GM12891 (cell line): Measurements from ENCODE around the gene TRMU.
A peak's percentile ranks its signal among the peaks of the same experiment; 100 is the strongest.

Experiments
- DNase-seq: peaks from one replicate; pipeline ENCODE4 v3.0.0; 2011; ENCODE audit warnings: low spot score; ENCODE audit not compliant: insufficient read length
- FAIRE-seq: peaks from 2 replicates; lab custom pipeline; 2011; peaks lifted over from hg19 to GRCh38; lab: Jason Lieb, UNC
- PAX5 ChIP-seq: IDR thresholded peaks from 2 replicates; pipeline ENCODE4 v1.6.1; 2011; ENCODE audit warnings: low read length, moderate library complexity, mild to moderate bottlenecking; ENCODE audit not compliant: insufficient read depth, severe bottlenecking
- POLR2A ChIP-seq: IDR thresholded peaks from 2 replicates; pipeline ENCODE4 v1.6.1; 2011; ENCODE audit warnings: low read depth, low read length, control low read depth
- POLR2AphosphoS5 ChIP-seq: IDR thresholded peaks from 2 replicates; pipeline ENCODE4 v1.6.1; 2011; ENCODE audit warnings: low read depth, low read length, control low read depth
- POU2F2 ChIP-seq: IDR thresholded peaks from 2 replicates; pipeline ENCODE4 v1.6.1; 2011; ENCODE audit warnings: low read depth, mild to moderate bottlenecking, control low read depth, low read length, moderate library complexity
- SPI1 ChIP-seq: IDR thresholded peaks from 2 replicates; pipeline ENCODE4 v1.6.1; 2011; ENCODE audit warnings: low read depth, low read length, control low read depth
- TAF1 ChIP-seq: IDR thresholded peaks from 2 replicates; pipeline ENCODE4 v1.6.1; 2011; ENCODE audit warnings: low read depth, low read length, control low read depth

The TRMU gene

GRCh38 chr22:46372686-46373085, 37.2 kb downstream of the TRMU start:
- DNase-seq, result no peak
- no peak for TF ChIP-seq POU2F2
- no peak for TF ChIP-seq POLR2AphosphoS5
- TF ChIP-seq SPI1, result no peak
- TF ChIP-seq POLR2A, result no peak
- TF ChIP-seq TAF1, result no peak
- no peak for TF ChIP-seq PAX5
- FAIRE-seq, result no peak

GRCh38 chr22:46373159-46373558, 37.6 kb downstream of the TRMU start:
- no peak for DNase-seq
- peak; percentile 9 for FAIRE-seq
- TF ChIP-seq PAX5 (no peak), POU2F2 (no peak), POLR2A (no peak), POLR2AphosphoS5 (no peak), TAF1 (no peak), SPI1 (no peak)

- TF ChIP-seq POU2F2 (no peak), POLR2A (no peak), POLR2AphosphoS5 (no peak), SPI1 (no peak), TAF1 (no peak), PAX5 (no peak)
- FAIRE-seq (peak; percentile 69), DNase-seq (peak; percentile 60)
These were observed 38.6 kb downstream of the TRMU start for GRCh38 chr22:46373921-46374662.

- DNase-seq (no peak), FAIRE-seq (no peak)
- TF ChIP-seq POLR2AphosphoS5, result no peak
- no peak for TF ChIP-seq SPI1
- no peak for TF ChIP-seq PAX5
- no peak for TF ChIP-seq POU2F2
- TF ChIP-seq POLR2A, result no peak
- TF ChIP-seq TAF1, result no peak
These were observed 39.4 kb downstream of the TRMU start for GRCh38 chr22:46374663-46375474.

- no peak for TF ChIP-seq POLR2A
- TF ChIP-seq POU2F2, result no peak
- no peak for TF ChIP-seq POLR2AphosphoS5
- no peak for TF ChIP-seq SPI1
- no peak for TF ChIP-seq TAF1
- no peak for TF ChIP-seq PAX5
- no peak for FAIRE-seq
- DNase-seq, result no peak
These were observed 40.6 kb downstream of the TRMU start for GRCh38 chr22:46376111-46376510.

GRCh38 chr22:46376908-46377524, 41.5 kb downstream of the TRMU start:
- TF ChIP-seq SPI1 (no peak), POLR2AphosphoS5 (no peak), PAX5 (no peak), POU2F2 (no peak), TAF1 (no peak), POLR2A (no peak)
- no peak for DNase-seq
- FAIRE-seq, result no peak

- no peak for DNase-seq
- no peak for FAIRE-seq
- no peak for TF ChIP-seq TAF1
- no peak for TF ChIP-seq PAX5
- TF ChIP-seq POU2F2, result no peak
- TF ChIP-seq POLR2AphosphoS5, result no peak
- TF ChIP-seq SPI1, result no peak
- no peak for TF ChIP-seq POLR2A
These were observed 42.3 kb downstream of the TRMU start for GRCh38 chr22:46377525-46378425.

GRCh38 chr22:46378426-46379065, 43.0 kb downstream of the TRMU start:
- FAIRE-seq (no peak), DNase-seq (no peak)
- TF ChIP-seq TAF1 (no peak), POLR2A (no peak), SPI1 (no peak), POU2F2 (no peak), PAX5 (no peak), POLR2AphosphoS5 (no peak)
